Astrocyte (in vitro differentiated cells and primary cell): ENCODE measurements around the gene PRXL2B. TPM values are rescaled to one million over a fixed set of nuclear protein-coding genes. Genes with fewer than 3 reads are reported as not detected.

ENCODE experiments used
- DNase-seq: peaks from one replicate; pipeline ENCODE4 v3.0.0-alpha.2; 2010; ENCODE audit warnings: low read depth
- FAIRE-seq: peaks from 2 replicates; lab custom pipeline; 2011; peaks lifted over from hg19 to GRCh38; lab: Jason Lieb, UNC
- H2AFZ ChIP-seq: 2 replicates; pipeline ENCODE4 v1.6.0; 2012; ENCODE audit warnings: low read depth, low read length, inconsistent platforms
- H3K27ac ChIP-seq: 2 replicates; pipeline ENCODE4 v1.5.1; 2011; ENCODE audit warnings: low read depth, low read length, inconsistent platforms
- H3K27me3 ChIP-seq: 2 replicates; pipeline ENCODE4 v1.6.0; 2011; ENCODE audit warnings: low read length, inconsistent platforms; ENCODE audit not compliant: insufficient read depth
- H3K36me3 ChIP-seq: 2 replicates; pipeline ENCODE4 v1.5.1; 2011; ENCODE audit warnings: low read length, inconsistent platforms; ENCODE audit not compliant: insufficient read depth
- H3K4me1 ChIP-seq: 2 replicates; pipeline ENCODE4 v1.5.1; 2011; ENCODE audit warnings: low read length, inconsistent platforms; ENCODE audit not compliant: insufficient read depth
- H3K4me2 ChIP-seq: 2 replicates; pipeline ENCODE4 v1.6.0; 2012; ENCODE audit warnings: low read length, inconsistent platforms
- H3K4me3 ChIP-seq: 2 replicates; pipeline ENCODE4 v1.5.1; 2011; ENCODE audit warnings: low read depth, mild to moderate bottlenecking, low read length, inconsistent platforms; ENCODE audit not compliant: insufficient read depth
- H3K79me2 ChIP-seq: 2 replicates; pipeline ENCODE4 v1.6.0; 2012; ENCODE audit warnings: mild to moderate bottlenecking, low read length, inconsistent platforms; ENCODE audit not compliant: insufficient read depth
- H3K9ac ChIP-seq: 2 replicates; pipeline ENCODE4 v1.6.0; 2012; ENCODE audit warnings: mild to moderate bottlenecking, low read length, inconsistent platforms
- H3K9me3 ChIP-seq: 2 replicates; pipeline ENCODE4 v1.5.1; 2012; ENCODE audit warnings: low read depth, mild to moderate bottlenecking, low read length, inconsistent platforms; ENCODE audit not compliant: insufficient read depth
- H4K20me1 ChIP-seq: 2 replicates; pipeline ENCODE4 v1.6.0; 2012; ENCODE audit warnings: low read length, inconsistent platforms; ENCODE audit not compliant: insufficient read depth
- H3K27ac Mint-ChIP-seq: one replicate; pipeline ENCODE4 v1.8.0; 2021; ENCODE audit warnings: mild to moderate bottlenecking, mixed read lengths; ENCODE audit not compliant: unreplicated experiment
- H3K27me3 Mint-ChIP-seq: one replicate; pipeline ENCODE4 v1.8.0; 2021; ENCODE audit warnings: low read depth, mixed read lengths; ENCODE audit not compliant: unreplicated experiment
- H3K36me3 Mint-ChIP-seq: one replicate; pipeline ENCODE4 v1.8.0; 2021; ENCODE audit warnings: low read depth, mixed read lengths; ENCODE audit not compliant: unreplicated experiment
- H3K4me1 Mint-ChIP-seq: one replicate; pipeline ENCODE4 v1.8.0; 2021; ENCODE audit warnings: low read depth, mixed read lengths; ENCODE audit not compliant: unreplicated experiment
- H3K4me3 Mint-ChIP-seq: one replicate; pipeline ENCODE4 v1.8.0; 2021; ENCODE audit warnings: mild to moderate bottlenecking, moderate library complexity, mixed read lengths; ENCODE audit not compliant: unreplicated experiment
- H3K9me3 Mint-ChIP-seq: one replicate; pipeline ENCODE4 v1.8.0; 2021; ENCODE audit warnings: mild to moderate bottlenecking, mixed read lengths; ENCODE audit not compliant: unreplicated experiment
- EZH2 ChIP-seq: IDR thresholded peaks from 2 replicates; pipeline ENCODE4 v1.6.1; 2012; ENCODE audit warnings: mild to moderate bottlenecking, low read length, inconsistent platforms; ENCODE audit not compliant: insufficient read depth
- total RNA-seq: library from RNA; stranded (reverse); gene quantifications from 2 replicates; pipeline ENCODE4 v1.2.1, GENCODE V29; 2021
- TF ChIP-seq, protein P1 (sequence below): IDR thresholded peaks from 2 replicates; pipeline ENCODE4 v1.5.1; 2011; ENCODE audit warnings: low read depth, mild to moderate bottlenecking, inconsistent platforms, low read length, moderate library complexity; ENCODE audit not compliant: insufficient read depth

Gene PRXL2B
- total RNA-seq, 1 donor from 2014 or later = 19.2 TPM

DNA sequence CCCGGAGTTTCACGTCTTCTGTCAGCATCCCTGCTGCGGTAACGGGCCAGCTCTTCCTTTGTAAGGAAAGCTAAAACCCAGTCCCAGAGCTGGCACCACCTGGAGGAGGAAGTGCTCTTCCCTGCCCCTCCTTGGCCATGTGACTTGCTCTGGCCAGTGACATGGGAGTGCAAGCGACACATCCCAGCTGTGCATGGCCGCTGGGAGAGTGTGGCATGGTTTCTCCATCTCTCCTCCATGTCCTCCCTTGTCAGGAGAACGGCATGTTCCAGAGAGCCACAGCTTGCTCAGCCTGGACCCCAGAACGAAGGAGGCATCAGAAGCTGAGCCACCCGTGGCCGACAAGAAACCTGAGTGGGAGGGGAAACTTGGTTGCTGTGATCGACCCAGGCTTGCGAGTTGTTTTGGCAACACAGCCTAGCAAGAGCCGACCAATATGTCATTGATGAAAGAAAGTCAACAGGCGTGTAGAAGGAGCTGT is 2.7 kb upstream of the PRXL2B start:
- no peak overlapping the region for H3K4me2 ChIP-seq

DNA sequence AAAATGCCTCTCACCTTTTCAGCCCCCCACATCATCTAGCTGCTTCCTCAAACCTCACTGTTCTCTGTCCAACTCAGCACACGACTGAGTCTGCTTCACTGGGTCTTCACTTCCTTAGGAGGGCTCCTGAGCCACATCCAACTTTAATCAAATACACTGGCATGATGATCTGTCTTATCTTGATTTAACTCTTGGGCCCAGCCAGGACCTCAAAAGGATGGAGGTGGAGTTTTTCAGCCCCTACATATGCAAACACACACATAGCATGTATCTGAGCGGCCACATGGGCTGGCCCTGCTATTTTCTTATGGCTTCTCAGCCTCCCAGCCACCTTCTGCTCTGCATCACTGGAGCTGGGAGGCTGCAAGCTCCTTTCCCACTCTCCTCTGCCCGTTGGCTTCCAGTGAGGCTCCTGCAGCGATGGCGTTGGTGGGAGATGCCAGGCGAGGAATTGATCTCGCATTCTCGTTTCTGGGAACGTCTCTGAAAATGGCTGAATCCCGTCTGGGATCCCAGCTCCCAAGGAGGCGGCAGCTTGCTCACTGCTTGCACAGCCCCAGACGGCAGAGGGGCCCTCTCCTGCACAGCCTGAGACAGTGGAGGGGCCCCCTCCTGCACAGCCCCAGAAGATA is 1.8 kb upstream of the PRXL2B start:
- H3K27ac ChIP-seq = no peak overlapping the region
- Mint-ChIP-seq H3K27ac (no peak overlapping the region), H3K27me3 (no peaks in the 10 kb centered on the region), H3K4me1 (peaks cover 12% of the 10 kb centered on the region), H3K36me3 (no peaks in the 10 kb centered on the region), H3K9me3 (peaks cover 3% of the 10 kb centered on the region), H3K4me3 (peak overlapping the region; percentile 73)
- H3K27me3 ChIP-seq = no peaks in the 10 kb centered on the region
- TF ChIP-seq EZH2 = no peak
- TF ChIP-seq, protein P1, sequence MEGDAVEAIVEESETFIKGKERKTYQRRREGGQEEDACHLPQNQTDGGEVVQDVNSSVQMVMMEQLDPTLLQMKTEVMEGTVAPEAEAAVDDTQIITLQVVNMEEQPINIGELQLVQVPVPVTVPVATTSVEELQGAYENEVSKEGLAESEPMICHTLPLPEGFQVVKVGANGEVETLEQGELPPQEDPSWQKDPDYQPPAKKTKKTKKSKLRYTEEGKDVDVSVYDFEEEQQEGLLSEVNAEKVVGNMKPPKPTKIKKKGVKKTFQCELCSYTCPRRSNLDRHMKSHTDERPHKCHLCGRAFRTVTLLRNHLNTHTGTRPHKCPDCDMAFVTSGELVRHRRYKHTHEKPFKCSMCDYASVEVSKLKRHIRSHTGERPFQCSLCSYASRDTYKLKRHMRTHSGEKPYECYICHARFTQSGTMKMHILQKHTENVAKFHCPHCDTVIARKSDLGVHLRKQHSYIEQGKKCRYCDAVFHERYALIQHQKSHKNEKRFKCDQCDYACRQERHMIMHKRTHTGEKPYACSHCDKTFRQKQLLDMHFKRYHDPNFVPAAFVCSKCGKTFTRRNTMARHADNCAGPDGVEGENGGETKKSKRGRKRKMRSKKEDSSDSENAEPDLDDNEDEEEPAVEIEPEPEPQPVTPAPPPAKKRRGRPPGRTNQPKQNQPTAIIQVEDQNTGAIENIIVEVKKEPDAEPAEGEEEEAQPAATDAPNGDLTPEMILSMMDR = no peak
- no peaks in the 10 kb centered on the region for H4K20me1 ChIP-seq
- H3K9me3 ChIP-seq = no peaks in the 10 kb centered on the region
- peak overlapping the region; percentile 89 for H3K9ac ChIP-seq
- no peak overlapping the region for H3K4me3 ChIP-seq
- no peak overlapping the region for H2AFZ ChIP-seq
- no peak for FAIRE-seq
- H3K36me3 ChIP-seq = no peaks in the 10 kb centered on the region
- H3K4me1 ChIP-seq = peaks cover 15% of the 10 kb centered on the region
- H3K79me2 ChIP-seq = no peaks in the 10 kb centered on the region
- H3K4me2 ChIP-seq = peak overlapping the region; percentile 100
- DNase-seq = no peak

More for the DNA sequence above, 2.7 kb upstream of the PRXL2B start:
- Histone ChIP-seq H3K36me3 (no peaks in the 10 kb centered on the region), H3K9ac (no peak overlapping the region), H3K79me2 (no peaks in the 10 kb centered on the region), H2AFZ (no peak overlapping the region), H4K20me1 (no peaks in the 10 kb centered on the region), H3K4me3 (no peak overlapping the region), H3K27ac (no peak overlapping the region), H3K9me3 (no peaks in the 10 kb centered on the region), H3K27me3 (no peaks in the 10 kb centered on the region), H3K4me1 (peaks cover 15% of the 10 kb centered on the region)
- H3K9me3 Mint-ChIP-seq = peaks cover 3% of the 10 kb centered on the region
- TF ChIP-seq, protein P1 = no peak
- no peak for TF ChIP-seq EZH2
- no peak for DNase-seq
- H3K27ac Mint-ChIP-seq = no peak overlapping the region
- H3K27me3 Mint-ChIP-seq = no peaks in the 10 kb centered on the region
- no peak overlapping the region for H3K4me3 Mint-ChIP-seq
- peaks cover 12% of the 10 kb centered on the region for H3K4me1 Mint-ChIP-seq
- no peak for FAIRE-seq
- no peaks in the 10 kb centered on the region for H3K36me3 Mint-ChIP-seq
